NCI-H748 treated with DMSO at 0.1 percent for 48 hours (cell line): ENCODE measurements around the gene CYTH4.
"Not testable (repeated sequence)": the region's sequence is repeated elsewhere in the genome, so short reads cannot be mapped to it uniquely, and the experiment has no call there.

Source experiments
- DNase-seq: peaks from one replicate; lab custom pipeline; 2025; lab: John Stamatoyannopoulos, UW

Gene CYTH4

DNA sequence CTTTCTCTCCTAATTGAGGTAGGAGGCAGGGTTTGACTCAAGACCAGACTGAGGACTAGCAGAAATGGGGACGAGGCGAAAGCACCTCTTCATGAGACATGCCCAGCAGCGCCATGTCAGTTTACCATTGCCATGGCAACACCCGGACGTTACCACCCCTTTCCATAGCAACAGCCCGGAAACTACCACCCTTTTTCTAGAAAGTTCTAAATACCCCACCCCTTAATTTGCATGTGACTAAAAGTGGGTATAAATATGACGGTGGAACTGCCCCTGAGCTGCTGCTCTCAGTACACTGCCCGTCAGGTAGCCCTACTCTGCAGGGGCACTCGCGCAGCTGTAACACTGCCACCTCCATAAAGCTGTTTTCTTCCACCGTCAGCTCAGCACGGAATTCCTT, 32.3 kb upstream of the CYTH4 start:
- DNase-seq: no peak

DNA sequence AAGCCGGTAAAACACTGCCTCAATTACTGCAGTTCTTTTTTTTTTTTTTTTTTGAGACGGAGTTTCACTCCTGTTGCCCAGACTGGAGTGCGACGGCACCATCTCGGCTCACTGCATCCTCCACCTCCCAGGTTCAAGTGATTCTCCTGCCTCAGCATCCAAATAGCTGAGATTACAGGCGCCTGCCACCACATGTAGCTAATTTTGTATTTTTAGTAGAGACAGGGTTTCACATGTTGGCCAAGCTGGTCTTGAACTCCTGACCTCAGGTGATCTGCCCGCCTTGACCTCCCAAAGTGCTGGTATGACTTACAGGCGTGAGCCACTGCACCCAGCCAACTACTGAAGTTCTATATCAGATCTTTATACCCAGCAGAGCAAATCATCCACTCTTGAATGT, 30.5 kb upstream of the CYTH4 start:
- DNase-seq: not testable (repeated sequence)

DNA sequence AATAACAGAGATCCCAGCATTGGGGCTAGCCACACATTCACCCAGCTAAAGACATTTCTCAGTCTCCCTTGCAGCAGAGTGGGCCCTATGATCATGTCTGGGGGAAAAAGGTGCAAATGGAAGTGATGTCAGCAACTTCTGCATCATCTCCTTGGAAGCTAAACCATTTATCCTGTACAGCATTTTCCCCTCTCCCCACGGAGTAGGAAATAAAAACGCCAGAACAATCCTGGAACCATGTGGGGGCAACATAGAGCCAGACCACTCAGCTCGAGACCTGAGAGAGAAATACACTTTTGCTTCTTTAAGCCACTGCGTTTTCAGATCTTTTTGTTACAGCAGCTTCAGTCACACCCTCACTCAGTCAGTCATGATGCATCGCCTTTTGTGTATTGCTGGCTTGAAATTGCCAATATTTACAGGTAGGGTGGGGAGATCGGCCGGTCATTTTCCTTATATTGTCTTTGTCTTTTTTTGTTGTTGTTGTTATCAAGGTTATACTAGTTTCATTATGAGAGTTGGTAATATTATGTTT, 29.1 kb upstream of the CYTH4 start:
- no peak for DNase-seq

DNA sequence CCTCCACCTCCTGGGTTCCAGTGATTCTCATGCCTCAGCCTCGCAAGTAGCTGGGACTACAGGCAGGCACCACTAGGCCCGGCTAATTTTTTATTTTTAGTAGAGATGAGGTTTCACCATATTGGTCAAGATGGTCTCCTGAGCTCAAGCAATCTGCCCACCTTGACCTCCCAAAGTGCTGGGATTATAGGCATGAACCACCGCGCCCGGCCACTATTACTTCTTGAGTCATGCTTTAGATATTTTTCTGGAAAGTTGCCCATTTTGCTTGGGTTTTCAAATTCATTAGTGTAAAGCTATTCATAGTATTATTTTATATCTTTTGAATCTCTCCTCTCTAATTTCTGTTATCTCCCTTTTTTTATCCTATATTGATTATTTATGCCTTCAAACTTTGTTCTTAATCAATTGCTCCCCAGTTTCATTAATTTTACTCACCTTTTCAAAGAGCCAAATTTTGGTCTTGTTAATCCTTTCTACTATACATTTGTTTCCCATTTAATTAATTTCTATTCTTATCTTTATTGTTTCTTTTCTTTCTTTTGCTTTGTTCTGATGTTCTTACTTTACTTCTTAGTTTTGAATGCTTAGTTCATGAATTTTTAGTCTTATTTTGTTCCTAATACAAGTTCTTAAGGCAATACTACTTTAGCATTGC, 28.0 kb upstream of the CYTH4 start:
- DNase-seq: no peak

DNA sequence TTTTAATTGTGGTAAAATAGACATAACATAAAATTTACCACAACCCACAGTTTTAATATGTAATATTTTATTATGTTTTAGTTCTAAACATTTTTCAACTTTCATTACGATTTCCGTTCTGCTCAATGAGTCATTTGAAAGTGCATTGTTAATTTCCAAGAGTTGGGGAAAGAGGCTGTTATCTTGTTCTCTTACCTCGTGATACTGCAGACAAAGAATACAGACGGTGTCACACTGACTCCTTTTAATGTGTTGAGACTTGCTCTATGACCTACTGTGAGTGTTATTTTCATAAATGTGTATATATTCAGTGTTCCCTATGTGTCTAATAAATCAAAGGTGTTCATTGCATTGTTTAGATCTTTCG, 27.5 kb upstream of the CYTH4 start:
- no peak for DNase-seq

DNA sequence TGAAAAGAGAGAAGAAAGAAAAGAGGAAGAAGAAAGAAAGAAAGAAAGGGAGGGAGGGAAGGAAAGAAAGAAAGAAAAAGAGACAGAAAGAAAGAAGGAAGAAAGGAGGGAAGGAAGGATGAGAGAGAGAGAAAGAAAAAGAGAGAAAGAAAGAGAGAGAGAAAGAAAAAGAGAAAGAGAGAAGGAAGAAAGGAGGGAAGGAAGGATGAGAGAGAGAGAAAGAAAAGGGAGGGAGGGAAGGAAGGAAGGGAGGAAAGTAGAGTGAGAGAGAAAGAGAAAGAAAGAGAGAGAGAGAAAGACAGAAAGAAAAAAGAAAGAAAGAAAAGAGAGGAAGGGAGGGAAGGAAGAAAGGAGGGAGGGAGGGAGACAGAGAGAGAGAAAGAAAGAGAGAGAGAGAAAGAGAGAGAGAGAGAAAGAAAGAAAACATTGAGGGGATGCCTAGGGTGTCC, 26.7 kb upstream of the CYTH4 start:
- DNase-seq: no peak

DNA sequence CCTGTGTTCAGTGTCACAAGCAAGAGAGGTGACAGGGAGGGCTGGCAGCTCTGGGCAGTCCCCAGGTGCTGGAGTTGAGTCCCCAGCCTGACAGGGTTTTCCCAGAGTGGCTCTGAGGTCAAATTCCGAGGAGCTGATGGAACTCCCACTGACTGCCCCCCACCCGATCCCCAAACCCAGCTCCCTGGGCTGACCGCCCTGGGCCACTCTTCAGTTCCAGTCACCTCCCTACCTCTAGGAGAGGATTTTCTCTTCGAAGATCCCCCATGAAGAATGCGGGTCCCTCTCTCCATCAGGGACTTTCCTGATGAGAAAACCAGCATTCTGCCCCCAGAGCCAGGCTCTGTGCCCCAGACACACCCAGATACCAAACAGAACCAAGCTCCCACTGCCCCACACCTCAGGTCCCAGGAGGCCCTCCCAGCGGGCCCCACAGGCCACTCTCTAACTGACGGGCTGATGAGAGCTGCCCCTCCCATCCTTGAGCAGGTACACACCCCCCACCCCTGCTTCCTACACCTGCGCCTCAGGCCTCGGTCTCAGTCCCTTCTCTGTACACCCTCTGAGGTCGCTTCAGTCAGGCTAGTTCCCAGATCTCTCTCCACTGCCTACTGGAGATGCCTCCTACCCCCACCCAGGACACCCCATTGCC, 26.1 kb upstream of the CYTH4 start:
- DNase-seq: no peak

DNA sequence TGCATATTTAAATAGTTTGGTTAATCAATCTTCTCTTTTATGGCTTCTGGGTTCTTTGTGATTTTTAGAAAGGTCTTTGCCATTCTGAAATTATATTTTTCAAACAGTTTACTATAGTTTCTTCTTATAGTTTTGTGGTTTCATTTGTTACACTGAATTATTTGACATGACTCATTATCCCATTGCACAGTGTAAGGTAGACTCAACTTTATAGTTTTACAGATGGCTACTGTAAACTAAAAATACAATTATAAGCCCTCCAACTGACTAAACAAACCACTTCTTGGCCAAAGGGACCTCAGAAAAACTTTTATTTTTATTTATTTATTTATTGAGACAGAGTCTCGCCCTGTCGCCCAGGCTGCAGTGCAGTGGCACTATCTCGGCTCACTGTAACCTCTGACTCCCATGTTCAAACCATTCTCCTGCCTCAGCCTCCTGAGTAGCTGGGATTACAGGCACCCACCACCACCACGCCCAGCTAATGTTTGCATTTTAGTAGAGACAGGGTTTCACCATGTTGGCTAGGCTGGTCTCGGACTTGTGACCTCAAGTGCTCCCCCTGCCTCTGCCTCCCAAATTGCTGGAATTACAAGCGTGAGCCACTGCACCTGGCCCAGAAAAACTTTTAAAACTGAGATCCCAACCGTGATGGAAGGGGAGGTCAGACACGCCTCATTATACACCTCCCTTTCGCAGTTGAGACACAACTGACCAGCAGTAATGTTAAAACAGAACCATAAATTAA, 24.1 kb upstream of the CYTH4 start:
- no peak for DNase-seq

DNA sequence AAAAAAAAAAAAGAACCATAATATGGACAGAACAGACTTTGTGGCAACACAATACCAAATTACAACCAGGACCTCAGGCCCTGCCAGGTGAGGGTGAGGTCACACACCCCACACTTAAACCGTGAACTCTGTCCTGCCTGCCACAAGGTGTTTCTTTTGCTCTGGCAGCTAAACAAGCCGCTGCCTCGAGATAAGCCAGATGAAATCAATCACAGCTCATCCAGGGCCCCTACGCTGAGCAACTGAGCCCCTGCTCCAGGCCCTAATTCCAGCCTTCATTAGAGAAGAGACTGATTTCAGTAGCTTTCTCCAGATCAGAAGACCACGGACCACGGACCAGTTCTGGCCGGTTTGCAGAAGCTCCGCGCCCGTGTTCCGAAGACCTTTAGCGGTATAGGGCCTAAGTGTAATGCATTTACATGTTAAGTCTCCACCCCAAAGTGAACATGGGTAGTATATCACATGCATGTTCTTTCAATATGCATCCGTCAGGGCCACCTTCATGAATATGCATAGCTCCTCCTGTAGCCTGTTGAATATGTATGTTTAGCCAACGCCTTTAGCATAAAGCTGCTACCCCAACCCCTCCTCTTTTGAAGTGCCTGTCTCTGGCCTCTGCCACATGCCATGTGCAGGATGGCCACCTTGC, 23.4 kb upstream of the CYTH4 start:
- DNase-seq: no peak

DNA sequence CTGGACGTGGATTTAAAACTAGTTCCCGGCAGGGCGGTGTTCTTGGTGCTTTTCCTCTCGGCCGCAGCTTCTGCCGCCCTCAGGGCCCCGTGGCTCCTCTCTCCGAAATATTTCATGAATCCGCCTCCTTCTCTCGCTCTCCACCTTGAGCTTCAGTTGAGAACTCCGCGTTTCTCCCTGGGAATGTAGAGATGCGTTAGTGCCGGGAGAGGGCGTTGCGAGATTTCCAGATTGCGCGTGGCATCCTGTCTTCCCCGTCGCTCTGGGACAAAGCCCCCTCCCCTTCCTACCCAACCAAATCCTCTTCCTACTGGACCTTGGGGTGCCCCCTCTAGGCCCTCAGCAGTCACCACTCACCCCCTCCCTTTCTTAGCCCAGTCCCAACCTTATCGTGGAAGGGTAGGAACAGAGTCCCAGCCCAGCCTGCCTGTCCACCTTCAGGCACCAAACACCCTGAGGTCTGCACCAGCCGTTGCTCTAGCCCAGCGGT, 22.7 kb upstream of the CYTH4 start:
- DNase-seq: no peak

DNA sequence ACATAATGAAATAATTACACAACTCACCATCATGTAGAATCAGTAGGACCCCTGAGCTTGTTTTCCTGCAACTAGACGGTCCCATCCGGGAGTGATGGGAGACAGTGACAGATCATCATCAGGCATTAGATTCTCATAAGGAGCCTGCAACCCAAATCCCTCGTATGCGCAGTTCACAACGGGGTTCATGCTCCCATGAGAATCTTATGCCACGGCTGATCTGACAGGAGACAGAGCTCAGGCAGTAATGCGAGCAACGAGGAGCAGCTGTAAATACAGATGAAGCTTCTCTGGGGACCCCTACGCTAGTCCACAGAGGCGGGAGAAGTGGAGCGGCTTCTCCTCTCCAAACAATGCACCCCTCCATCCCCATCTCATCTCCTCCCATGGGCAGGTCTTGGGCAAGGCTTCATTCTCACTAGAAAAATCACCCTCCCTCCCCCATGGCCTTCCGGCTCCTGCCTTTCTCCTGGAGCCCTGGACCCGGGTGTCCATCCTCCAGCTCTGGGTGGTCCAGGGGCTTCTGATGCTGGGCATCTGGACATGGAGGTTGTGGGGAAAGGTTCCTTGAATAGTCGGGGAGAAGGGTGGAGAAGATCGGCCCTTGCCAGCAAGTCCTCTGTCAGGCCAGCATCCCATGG, 22.0 kb upstream of the CYTH4 start:
- no peak for DNase-seq

DNA sequence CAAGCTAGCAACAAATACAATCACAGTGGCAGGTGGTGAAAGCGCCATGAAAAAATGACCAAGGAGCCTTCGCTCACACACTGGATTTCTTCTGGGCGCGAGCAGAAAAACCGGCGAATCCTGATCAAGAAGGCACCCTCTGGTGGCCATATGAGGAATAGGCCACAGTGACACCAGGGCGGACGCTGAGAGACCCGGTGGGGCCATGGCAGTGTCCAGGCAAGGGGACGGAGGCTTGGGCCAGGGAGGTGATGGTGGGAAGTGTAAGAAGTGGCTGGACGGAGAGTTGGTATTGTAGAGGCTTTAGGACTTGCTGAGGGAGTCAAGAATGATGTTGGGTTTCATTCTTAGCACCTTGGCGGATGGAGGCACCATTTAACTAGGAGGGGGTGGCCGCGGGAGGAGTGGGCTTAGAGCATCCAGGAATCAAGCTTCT, 21.4 kb upstream of the CYTH4 start:
- DNase-seq: no peak

DNA sequence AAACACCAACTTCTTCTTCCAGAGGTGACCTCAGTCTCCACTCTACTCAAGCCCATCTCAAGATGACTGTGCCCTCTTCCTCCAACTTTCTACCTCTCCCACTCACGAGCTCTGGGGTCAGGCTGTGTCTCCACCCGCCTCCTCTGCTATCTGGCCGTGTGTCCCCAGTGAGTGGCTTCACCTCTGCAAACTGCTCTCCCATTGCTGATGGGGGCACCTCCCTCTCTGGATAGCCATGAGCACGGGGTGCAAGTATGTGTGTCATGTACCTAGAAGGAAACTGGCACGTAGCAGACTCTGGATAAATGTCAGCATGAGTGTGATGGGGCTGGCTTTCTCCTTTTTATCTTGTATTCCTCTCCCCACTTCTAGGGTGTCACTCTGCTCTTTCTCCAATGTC, 20.0 kb upstream of the CYTH4 start:
- no peak for DNase-seq

DNA sequence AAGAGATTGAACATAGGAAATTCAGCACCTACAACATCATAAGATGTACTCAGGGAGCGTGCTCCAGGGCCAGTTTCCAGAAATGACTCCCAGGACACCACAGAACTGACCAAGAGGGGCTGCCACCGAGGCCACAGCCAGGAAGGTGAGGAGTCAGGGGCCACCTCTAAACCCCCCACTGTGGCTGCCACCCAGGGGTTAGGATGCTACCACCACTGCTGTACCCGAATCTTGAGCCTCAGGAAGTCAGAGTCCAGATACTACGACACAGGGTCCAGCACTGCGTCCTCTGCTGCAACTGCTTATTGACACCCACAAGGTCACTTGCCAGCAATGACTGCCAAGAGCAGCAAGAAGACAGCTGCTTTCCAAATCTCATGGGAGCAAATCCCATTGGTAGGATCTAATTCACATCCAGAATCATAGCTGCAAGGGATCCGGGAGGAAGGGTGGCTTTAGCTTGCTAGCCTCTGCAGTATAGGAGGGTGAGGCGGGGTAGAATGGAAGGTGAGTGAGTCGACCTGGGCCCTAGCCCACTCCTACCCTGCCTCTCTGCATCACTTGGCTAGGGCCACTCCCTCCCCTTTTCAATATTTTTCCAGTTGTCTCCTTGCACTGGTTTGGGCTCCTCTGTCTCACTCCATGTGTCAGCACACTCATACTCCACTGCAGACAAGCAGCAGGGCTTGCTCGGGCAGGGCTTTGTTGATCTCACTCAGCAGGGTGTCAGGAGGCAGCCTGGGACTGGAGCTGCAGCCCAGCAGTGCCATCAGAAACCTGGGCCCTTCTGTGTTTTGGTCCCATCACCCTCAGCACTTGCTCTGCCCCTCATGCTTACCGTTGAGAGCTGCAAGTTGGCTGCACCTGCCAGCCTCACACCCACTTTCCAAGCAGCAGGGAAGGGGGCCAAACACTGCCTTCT, 18.1 kb upstream of the CYTH4 start:
- no peak for DNase-seq

DNA sequence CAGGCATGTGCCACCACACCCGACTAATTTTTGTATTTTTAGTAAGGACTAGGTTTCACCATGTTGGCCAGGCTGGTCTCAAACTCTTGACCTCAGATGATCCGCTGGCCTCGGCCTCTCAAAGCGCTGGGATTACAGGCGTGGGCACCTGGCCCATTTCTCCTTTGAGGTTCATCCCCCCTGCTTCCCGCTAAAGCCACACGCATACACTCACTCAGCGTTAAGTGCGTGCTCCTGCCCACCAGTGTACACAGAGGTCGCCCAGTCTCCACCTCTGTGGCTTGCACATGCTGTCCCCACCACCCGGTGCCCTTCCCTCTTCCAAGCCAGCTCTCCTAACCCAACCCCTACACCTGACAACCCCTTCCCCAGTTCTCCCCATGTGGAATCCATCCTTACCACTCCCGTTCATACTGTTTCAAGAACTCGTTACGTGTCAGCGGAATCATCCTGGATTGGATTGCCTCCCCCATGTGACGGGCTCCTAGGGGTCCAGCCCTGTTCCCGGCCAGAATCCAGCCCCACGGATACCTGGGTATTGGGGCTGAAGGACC, 15.7 kb upstream of the CYTH4 start:
- no peak for DNase-seq

DNA sequence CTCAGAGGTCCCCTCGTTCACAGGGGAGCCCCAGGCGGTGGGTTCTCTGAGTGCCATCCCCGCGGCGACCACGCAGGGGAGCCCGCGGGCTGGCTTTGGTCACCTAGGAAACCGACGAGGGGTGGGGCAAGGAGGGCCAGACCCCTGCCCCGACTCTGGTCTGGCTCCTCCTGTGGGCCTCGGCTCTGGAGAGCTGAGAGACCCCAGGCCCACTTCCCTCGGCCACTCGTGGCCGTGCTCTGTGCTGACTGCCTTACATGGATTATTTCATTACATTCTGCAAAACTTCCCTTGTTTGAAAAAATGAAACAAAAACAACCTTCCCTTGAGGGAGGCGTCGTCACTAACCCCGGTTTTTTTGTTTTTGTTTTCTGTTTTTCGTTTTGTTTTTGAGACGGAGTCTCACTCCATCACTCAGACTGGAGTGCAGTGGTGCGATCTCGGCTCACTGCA, 15.1 kb upstream of the CYTH4 start:
- no peak for DNase-seq

DNA sequence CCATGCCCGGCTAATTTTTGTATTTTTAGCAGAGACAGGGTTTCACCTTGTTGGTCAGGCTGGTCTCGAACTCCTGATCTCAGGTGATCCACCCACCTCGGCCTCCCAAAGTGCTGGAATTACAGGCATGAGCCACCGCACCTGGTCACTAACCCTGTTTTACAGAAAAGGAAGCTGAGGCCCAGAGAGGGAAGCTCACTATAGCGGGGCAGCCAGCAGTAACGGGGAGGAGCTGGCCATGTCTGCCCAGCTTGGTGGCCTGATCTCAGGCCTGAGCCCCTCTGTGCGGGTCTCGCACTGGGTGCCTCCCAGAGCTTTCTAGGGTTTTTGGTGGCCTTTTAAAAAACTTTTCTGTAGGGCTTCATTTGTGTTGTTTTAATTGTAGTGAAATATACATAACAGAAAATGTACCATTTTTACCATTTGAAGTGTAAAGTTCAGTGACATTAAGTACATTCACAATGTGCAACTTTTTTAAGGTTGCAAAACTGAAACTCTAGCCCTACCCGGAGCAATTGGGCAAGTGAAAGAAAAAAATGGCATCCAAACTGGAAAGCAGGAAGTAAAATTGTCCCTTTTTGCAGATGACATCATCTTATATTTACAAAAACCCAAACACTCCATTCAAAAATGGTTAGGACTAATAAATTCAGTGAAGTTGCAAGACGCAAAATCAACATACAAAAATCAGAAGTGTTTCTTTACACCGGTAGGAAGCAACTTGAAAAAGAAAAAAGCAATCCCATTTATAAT, 14.5 kb upstream of the CYTH4 start:
- DNase-seq: no peak

DNA sequence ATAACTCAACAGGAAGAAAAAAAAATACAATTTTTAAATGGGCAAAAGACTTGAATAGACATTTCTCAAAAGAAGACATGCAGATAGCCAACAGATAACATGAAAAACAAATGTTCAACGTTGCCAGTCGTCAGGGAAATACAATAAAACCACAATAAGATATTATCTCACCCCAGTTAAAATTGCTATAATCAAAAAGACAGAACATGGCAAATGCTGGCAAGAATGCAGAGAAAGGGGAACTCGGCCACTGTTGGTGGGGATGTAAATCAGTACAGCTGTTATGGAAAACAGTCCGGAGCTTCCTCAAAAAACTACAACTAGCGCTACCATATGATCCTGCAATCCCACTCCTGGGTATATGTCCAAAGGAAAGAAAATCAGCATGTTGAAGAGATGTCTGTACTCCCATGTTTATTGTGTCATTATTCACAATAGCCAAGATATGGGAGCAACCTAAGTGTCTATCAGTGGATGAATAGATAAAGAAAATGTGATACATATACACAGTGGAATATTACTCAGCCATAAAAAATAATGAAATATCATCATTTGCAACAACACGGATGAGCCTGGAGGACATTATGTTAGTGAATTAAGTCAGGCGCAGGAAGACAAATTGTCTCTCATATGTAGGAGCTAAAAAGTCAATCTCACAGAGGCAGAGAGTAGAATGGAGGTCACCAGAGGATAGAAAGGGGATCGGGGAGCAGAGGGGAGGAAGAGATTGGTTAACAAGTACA, 12.2 kb upstream of the CYTH4 start:
- DNase-seq: no peak
